ENCODE results near the gene TRIO. TPM values are rescaled to one million over a fixed set of nuclear protein-coding genes. Genes with fewer than 3 reads are reported as not detected.

Gene TRIO
- total RNA-seq, 4 donors from 2014 or later, result 67.4 to 103 (median 94.7) TPM

DNA sequence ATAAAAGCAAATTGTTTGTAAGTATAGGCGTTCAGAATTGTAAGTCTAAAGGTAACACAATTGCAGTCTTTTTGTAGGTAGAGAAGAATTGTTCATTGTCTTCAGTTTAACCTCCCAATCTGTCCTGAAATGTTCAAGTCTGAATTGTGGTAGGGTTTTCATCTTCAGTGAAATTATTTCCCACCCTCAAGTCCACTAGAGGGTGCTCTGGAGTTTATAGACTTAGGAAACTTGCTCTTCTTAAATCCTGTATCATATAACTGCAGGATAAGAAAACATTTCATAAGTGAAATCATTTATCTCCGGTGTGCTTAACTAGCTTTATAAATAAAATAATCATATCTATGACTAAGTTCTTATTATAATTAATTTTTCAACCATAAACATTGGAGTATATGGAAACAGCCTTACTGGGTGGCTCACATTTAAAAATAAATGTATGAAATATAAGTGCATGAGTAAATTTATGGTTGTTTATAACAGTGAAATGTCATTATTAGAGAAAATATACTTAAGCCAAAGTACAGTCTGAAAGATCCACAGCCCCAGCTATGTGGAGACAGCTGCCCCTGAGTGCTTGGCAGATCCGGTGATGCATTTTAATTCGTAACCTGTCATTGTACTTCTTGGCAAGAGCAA lies 256.0 kb downstream of the TRIO start:
- Histone ChIP-seq H3K9me3 (no peaks in the 10 kb centered on the region), H3K27me3 (no peaks in the 10 kb centered on the region), H3K27ac (no peak overlapping the region), H3K36me3 (peaks cover 0 to 4% of the 10 kb centered on the region in 2 donors), H3K4me1 (peaks cover 11 to 17% of the 10 kb centered on the region in 2 donors), H3K4me3 (replicated peaks in 1 of 3) (no peak overlapping the region)
- TF ChIP-seq, protein P1, sequence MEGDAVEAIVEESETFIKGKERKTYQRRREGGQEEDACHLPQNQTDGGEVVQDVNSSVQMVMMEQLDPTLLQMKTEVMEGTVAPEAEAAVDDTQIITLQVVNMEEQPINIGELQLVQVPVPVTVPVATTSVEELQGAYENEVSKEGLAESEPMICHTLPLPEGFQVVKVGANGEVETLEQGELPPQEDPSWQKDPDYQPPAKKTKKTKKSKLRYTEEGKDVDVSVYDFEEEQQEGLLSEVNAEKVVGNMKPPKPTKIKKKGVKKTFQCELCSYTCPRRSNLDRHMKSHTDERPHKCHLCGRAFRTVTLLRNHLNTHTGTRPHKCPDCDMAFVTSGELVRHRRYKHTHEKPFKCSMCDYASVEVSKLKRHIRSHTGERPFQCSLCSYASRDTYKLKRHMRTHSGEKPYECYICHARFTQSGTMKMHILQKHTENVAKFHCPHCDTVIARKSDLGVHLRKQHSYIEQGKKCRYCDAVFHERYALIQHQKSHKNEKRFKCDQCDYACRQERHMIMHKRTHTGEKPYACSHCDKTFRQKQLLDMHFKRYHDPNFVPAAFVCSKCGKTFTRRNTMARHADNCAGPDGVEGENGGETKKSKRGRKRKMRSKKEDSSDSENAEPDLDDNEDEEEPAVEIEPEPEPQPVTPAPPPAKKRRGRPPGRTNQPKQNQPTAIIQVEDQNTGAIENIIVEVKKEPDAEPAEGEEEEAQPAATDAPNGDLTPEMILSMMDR (IDR thresholded peaks at IDR 0.05), result peak in 5 of 6 experiments; percentile 21 to 69 (median 55)
- no peak for TF ChIP-seq POLR2A (IDR thresholded peaks at IDR 0.05)
- WGBS, 2 donors, result 55 to 58% methylated on average over 4 of the region's 4 CpGs
- no peak for DNase-seq
- intact Hi-C loops (cut with DNase I), result no loop called here

DNA sequence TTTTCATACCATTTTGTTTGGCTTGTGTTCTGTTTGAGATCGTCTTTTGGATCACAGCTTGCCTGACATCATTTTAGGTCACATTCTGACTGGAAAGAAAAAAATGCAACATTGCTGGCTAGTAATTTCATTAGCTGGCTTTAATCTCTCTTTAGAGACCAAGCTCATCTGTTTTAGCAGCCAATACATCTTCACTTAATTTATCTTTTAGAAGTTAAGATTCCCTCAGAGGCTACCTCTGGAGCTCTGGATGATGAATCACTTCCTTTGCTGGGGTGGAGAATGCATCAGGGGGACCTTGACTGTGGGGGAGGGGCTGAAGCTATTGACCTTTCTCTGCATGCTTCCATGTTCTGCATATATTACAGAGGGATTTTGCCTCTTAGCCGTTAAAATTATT lies 256.9 kb downstream of the TRIO start:
- H3K4me1 ChIP-seq, result peaks cover 11 to 17% of the 10 kb centered on the region in 2 donors
- no peaks in the 10 kb centered on the region for H3K27me3 ChIP-seq
- no peak overlapping the region for H3K27ac ChIP-seq
- intact Hi-C loops (cut with DNase I), result loop anchor here (10.0 kb wide), 1 partner anchor 245 kb away; no protein-coding TSS in a partner anchor
- H3K36me3 ChIP-seq, result peaks cover 0 to 4% of the 10 kb centered on the region in 2 donors
- WGBS, 2 donors, result 83 to 85% methylated on average over 2 of the region's 2 CpGs
- TF ChIP-seq, protein P1 (IDR thresholded peaks at IDR 0.05), result no peak
- TF ChIP-seq POLR2A (IDR thresholded peaks at IDR 0.05), result no peak
- H3K4me3 ChIP-seq (replicated peaks in 1 of 3), result no peak overlapping the region
- no peak for DNase-seq
- no peaks in the 10 kb centered on the region for H3K9me3 ChIP-seq

DNA sequence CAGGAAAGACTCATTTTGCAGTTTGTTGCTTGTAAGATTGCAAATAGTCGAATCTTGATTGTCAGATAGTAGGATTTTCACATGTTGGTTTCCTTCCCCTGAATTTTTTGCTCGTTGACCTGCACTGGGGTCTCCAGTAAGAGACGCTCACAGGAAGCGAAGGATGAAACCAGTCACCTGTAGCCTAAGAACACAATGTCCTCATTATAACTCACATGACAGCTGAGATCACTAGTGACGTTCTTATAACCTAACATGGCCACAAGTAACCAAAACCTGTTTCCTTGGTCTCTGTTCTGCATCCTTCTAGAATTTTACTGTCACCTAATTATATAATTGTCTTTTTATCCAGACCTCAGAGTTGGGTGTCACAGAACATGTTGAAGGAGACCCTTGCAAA lies 257.5 kb downstream of the TRIO start:
- DNase-seq, result no peak
- TF ChIP-seq, protein P1 (IDR thresholded peaks at IDR 0.05), result no peak
- TF ChIP-seq POLR2A (IDR thresholded peaks at IDR 0.05), result no peak
- no peaks in the 10 kb centered on the region for H3K27me3 ChIP-seq
- WGBS, 2 donors, result 87 to 89% methylated on average over 5 of the region's 5 CpGs
- H3K36me3 ChIP-seq, result peaks cover 0 to 4% of the 10 kb centered on the region in 2 donors
- H3K4me3 ChIP-seq (replicated peaks in 1 of 3), result no peak overlapping the region
- intact Hi-C loops (cut with DNase I), result loop anchor here (10.0 kb wide), 1 partner anchor 244 kb away; no protein-coding TSS in a partner anchor
- H3K4me1 ChIP-seq, result peaks cover 11 to 17% of the 10 kb centered on the region in 2 donors
- H3K9me3 ChIP-seq, result no peaks in the 10 kb centered on the region
- H3K27ac ChIP-seq, result no peak overlapping the region

DNA sequence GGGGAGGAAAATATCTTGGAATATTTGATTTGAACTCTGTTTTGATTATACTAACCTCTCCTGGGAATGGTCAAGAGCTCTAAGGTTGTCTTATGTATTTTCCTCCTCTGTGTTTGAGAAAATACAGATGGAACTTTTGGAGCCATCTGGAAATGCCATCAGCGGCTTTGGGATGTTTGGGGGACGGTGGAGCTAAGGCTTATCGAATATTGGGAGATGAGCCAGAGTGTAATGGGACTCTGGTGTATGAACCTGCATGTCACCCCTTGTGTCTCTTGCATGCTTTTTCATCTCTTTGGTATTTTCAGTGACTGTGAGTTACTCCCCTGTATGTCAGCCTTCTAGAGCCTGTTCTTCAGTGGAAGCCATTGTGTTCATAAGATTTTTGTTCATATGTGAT lies 258.5 kb downstream of the TRIO start:
- no peak for TF ChIP-seq POLR2A (IDR thresholded peaks at IDR 0.05)
- TF ChIP-seq, protein P1 (IDR thresholded peaks at IDR 0.05), result no peak
- Histone ChIP-seq H3K36me3 (peaks cover 9 to 14% of the 10 kb centered on the region in 2 donors), H3K4me3 (replicated peaks in 1 of 3) (no peak overlapping the region), H3K27me3 (no peaks in the 10 kb centered on the region), H3K27ac (no peak overlapping the region), H3K9me3 (no peaks in the 10 kb centered on the region), H3K4me1 (peaks cover 11 to 17% of the 10 kb centered on the region in 2 donors)
- DNase-seq, result no peak
- 96% methylated on average over 3 of the region's 3 CpGs for WGBS, 2 donors
- intact Hi-C loops (cut with DNase I), result loop anchor here (10.0 kb wide), 1 partner anchor 243 kb away; no protein-coding TSS in a partner anchor

DNA sequence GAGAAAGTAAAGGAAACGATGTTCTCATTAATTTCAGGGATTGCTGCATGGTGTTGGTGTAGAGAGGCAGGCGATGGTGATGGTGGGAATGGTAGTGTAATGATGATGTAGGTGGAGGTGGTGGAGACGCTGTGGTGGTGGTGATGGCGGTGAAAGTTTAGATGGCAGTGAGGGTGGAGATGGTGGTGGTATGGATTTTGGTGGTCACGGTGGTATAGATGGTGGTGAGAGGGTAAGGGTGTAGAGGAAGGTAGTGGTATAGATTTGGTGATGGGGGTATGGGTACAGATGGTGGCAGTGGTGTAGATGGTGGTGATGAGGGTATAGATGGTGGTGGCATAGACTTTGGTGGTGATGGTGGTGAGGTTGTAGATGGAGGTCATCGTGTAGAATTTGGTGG lies 259.3 kb downstream of the TRIO start:
- no peak for DNase-seq
- H3K4me1 ChIP-seq, result peaks cover 8 to 12% of the 10 kb centered on the region in 2 donors
- H3K27ac ChIP-seq, result no peak overlapping the region
- intact Hi-C loops (cut with DNase I), result loop anchor here (10.0 kb wide), 1 partner anchor 242 kb away; no protein-coding TSS in a partner anchor
- H3K27me3 ChIP-seq, result no peaks in the 10 kb centered on the region
- WGBS, 2 donors, result 91 to 96% methylated on average over 6 of the region's 6 CpGs
- no peaks in the 10 kb centered on the region for H3K9me3 ChIP-seq
- H3K36me3 ChIP-seq, result peaks cover 13 to 19% of the 10 kb centered on the region in 2 donors
- H3K4me3 ChIP-seq (replicated peaks in 1 of 3), result no peak overlapping the region
- TF ChIP-seq POLR2A (IDR thresholded peaks at IDR 0.05), result no peak
- TF ChIP-seq, protein P1 (IDR thresholded peaks at IDR 0.05), result no peak
